Mucosa of descending colon (tissue), 3 donors: ENCODE data around the gene SPEM3. TPM values are rescaled to one million over a fixed set of nuclear protein-coding genes. Genes with fewer than 3 reads are reported as not detected.
A peak's percentile ranks its signal among the peaks of the same experiment; 100 is the strongest.

ENCODE experiments used
- ATAC-seq: fragments of 200-7000 bp; cut with Tn5 transposase; one replicate; pipeline ENCODE4 v1.9.1; 2020; ENCODE audit warnings: mild to moderate bottlenecking, moderate library complexity
- DNase-seq, 3 donors: peaks; one replicate each; pipeline ENCODE4 v3.0.0-alpha.2; 2020
- H3K36me3 ChIP-seq: fragments of 200-600 bp; one replicate; pipeline ENCODE4 v1.8.0; 2021; ENCODE audit warnings: low read depth, mild to moderate bottlenecking
- H3K4me1 ChIP-seq: fragments of 200-600 bp; one replicate; pipeline ENCODE4 v1.8.0; 2021; ENCODE audit warnings: low read depth, mild to moderate bottlenecking
- H3K4me3 ChIP-seq: fragments of 200-600 bp; one replicate; pipeline ENCODE4 v1.8.0; 2021; ENCODE audit warnings: mild to moderate bottlenecking
- H3K9me3 ChIP-seq: fragments of 200-600 bp; one replicate; pipeline ENCODE4 v1.8.0; 2021; ENCODE audit warnings: mild to moderate bottlenecking
- CTCF ChIP-seq: fragments of 200-600 bp; IDR thresholded peaks from one replicate; pipeline ENCODE4 v1.8.0; 2022; ENCODE audit warnings: antibody characterized with exemption, mild to moderate bottlenecking
- intact Hi-C, 2 donors: fragments of 100-400 bp; cut with DNase I in 1 of 2; cut with micrococcal nuclease in 1 of 2; formaldehyde crosslinking; loops; one replicate each; pipeline versions ENCODE4 v1.11.0 to v1.11.1; 2022; cut with DNase I, micrococcal nuclease
- total RNA-seq, 3 donors: library from RNA; stranded (reverse); fragmentation: NEBNext Ultra II Directional in 2 of 3; extraction: Animal tissue kit (Norgen Biotek cat#: 25700) in 2 of 3; gene quantifications; one replicate each; pipeline versions ENCODE4 v1.2.1 to v1.2.4, GENCODE V29; 2021 to 2023
- donor health status: DM: no; HTN: no; CAD: no; lungs with moderate emphysema.
- donor health status: DM: no; HTN: no; CAD: no.
- donor health status: DM: no; HTN: yes; CAD: no.

Gene SPEM3
- total RNA-seq, 3 donors from 2014 or later: not detected

GRCh38 chr17:7391307-7391706, 37.4 kb upstream of the SPEM3 start:
- ATAC-seq: no peak
- DNase-seq: no peak
- no peaks in the 10 kb centered on the region for H3K36me3 ChIP-seq

GRCh38 chr17:7392696-7393612, 35.7 kb upstream of the SPEM3 start:
- Histone ChIP-seq H3K4me3 (no peak overlapping the region), H3K9me3 (no peaks in the 10 kb centered on the region), H3K36me3 (no peaks in the 10 kb centered on the region), H3K4me1 (peaks cover 8% of the 10 kb centered on the region)
- no peak for TF ChIP-seq CTCF
- ATAC-seq (no peak), DNase-seq (peak in 1 of 3 donors; percentile 40)
- intact Hi-C loops: no loop called here

More at GRCh38 chr17:7391307-7391706, 37.4 kb upstream of the SPEM3 start:
- Histone ChIP-seq H3K4me3 (no peak overlapping the region), H3K9me3 (no peaks in the 10 kb centered on the region), H3K4me1 (peaks cover 8% of the 10 kb centered on the region)
- intact Hi-C loops: no loop called here
- no peak for TF ChIP-seq CTCF

- peak overlapping the region; percentile 29 for H3K4me3 ChIP-seq
- ATAC-seq (peak; percentile 44), DNase-seq (peak in 2 of 3 donors; percentile 62 to 72)
- H3K9me3 ChIP-seq: no peaks in the 10 kb centered on the region
- no peak for TF ChIP-seq CTCF
- intact Hi-C loops: no loop called here
- H3K36me3 ChIP-seq: no peaks in the 10 kb centered on the region
- peaks cover 8% of the 10 kb centered on the region for H3K4me1 ChIP-seq
Measured at GRCh38 chr17:7393613-7394451, 34.8 kb upstream of the SPEM3 start.

GRCh38 chr17:7394452-7395191, 34.0 kb upstream of the SPEM3 start, which contains the start of gene PLSCR3:
Gene PLSCR3 (minus strand): TSS chr17:7394525. CDS start chr17:7394110, 415 bp downstream.
- peak within 1 kb of the TSS; percentile 29 for H3K4me3 ChIP-seq
- peak; percentile 90 to 93 (median 93) for DNase-seq
- no peaks in the 10 kb centered on the region for H3K9me3 ChIP-seq
- peaks cover 8% of the 10 kb centered on the region for H3K4me1 ChIP-seq
- peak; percentile 96 for ATAC-seq
- no peak for TF ChIP-seq CTCF
- intact Hi-C loops: no loop called here
- no peaks in the 10 kb centered on the region for H3K36me3 ChIP-seq

GRCh38 chr17:7396147-7396546, 32.5 kb upstream of the SPEM3 start:
- H3K9me3 ChIP-seq: no peaks in the 10 kb centered on the region
- intact Hi-C loops: no loop called here
- no peak for TF ChIP-seq CTCF
- H3K4me3 ChIP-seq: no peak overlapping the region
- no peaks in the 10 kb centered on the region for H3K36me3 ChIP-seq
- DNase-seq: no peak
- peaks cover 8% of the 10 kb centered on the region for H3K4me1 ChIP-seq
- no peak for ATAC-seq
